ENCODE data around the gene WHRN.

DNA sequence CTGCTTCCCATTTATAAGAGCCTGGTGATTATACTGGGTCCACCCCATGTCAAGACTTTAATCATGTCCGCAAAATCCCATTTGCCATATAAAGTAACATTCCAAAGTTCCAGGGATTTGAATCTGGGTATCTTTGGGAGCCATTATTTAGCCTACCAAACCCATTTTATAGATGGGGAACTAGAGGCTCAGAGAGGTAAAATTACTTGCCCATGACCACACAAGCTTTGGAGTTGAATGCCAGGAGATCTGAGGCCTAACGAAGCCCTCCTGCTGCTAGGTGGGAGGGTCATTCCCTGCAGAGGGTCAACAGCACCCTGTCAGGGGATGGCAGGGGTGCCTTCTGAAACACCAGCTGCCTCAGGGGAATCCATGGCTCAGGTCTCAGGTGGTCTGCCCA is 104.5 kb downstream of the WHRN start:
- TF ChIP-seq, protein P1, sequence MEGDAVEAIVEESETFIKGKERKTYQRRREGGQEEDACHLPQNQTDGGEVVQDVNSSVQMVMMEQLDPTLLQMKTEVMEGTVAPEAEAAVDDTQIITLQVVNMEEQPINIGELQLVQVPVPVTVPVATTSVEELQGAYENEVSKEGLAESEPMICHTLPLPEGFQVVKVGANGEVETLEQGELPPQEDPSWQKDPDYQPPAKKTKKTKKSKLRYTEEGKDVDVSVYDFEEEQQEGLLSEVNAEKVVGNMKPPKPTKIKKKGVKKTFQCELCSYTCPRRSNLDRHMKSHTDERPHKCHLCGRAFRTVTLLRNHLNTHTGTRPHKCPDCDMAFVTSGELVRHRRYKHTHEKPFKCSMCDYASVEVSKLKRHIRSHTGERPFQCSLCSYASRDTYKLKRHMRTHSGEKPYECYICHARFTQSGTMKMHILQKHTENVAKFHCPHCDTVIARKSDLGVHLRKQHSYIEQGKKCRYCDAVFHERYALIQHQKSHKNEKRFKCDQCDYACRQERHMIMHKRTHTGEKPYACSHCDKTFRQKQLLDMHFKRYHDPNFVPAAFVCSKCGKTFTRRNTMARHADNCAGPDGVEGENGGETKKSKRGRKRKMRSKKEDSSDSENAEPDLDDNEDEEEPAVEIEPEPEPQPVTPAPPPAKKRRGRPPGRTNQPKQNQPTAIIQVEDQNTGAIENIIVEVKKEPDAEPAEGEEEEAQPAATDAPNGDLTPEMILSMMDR (IDR thresholded peaks at IDR 0.05) = no peak
- no peak for TF ChIP-seq EZH2 (IDR thresholded peaks at IDR 0.05; ENCODE audit: borderline replicate concordance, insufficient read depth, low read depth, low read length, poor library complexity, severe bottlenecking)
